Left ventricle myocardium inferior (tissue), 1 donor: Measurements from ENCODE around the gene OOSP1. TPM values are rescaled to one million over a fixed set of nuclear protein-coding genes. Genes with fewer than 3 reads are reported as not detected.

Experiments used
- DNase-seq: peaks from one replicate; pipeline ENCODE4 v3.0.0-alpha.2; 2020
- H3K27ac ChIP-seq: fragments of 200-600 bp; replicated peaks from 2 replicates; pipeline ENCODE4 v1.8.0; 2021
- H3K27me3 ChIP-seq: fragments of 200-600 bp; 2 replicates; pipeline ENCODE4 v1.8.0; 2021; ENCODE audit warnings: low read depth
- H3K36me3 ChIP-seq: fragments of 200-600 bp; 2 replicates; pipeline ENCODE4 v1.8.0; 2021
- H3K4me1 ChIP-seq: fragments of 200-600 bp; 2 replicates; pipeline ENCODE4 v1.8.0; 2021
- H3K4me3 ChIP-seq: fragments of 200-600 bp; 2 replicates; pipeline ENCODE4 v1.8.0; 2021; ENCODE audit warnings: mild to moderate bottlenecking, moderate library complexity
- H3K9me3 ChIP-seq: fragments of 200-600 bp; replicated peaks from 2 replicates; pipeline ENCODE4 v1.8.0; 2021
- intact Hi-C: fragments of 100-400 bp; cut with micrococcal nuclease; formaldehyde crosslinking; loops from one replicate; pipeline ENCODE4 v1.11.0; 2022
- long read RNA-seq: library from polyadenylated mRNA; unstranded; transcript quantifications from one replicate; pipeline ENCODE4 v2.0.0, GENCODE V29; 2021
- total RNA-seq: library from RNA; stranded (reverse); fragmentation: NEBNext Ultra II Directional; extraction: Animal tissue kit (Norgen Biotek cat#: 25700); gene quantifications from one replicate; pipeline ENCODE4 v1.2.1, GENCODE V29; 2021
- TF ChIP-seq, protein P1 (sequence below): fragments of 200-600 bp; IDR thresholded peaks from 2 replicates; pipeline ENCODE4 v1.8.0; 2021; ENCODE audit warnings: antibody characterized with exemption, mild to moderate bottlenecking, borderline replicate concordance
- donor health status: DM: no; HTN: yes; CAD: no; lungs with severe emphysema.

The OOSP1 gene, protein sequence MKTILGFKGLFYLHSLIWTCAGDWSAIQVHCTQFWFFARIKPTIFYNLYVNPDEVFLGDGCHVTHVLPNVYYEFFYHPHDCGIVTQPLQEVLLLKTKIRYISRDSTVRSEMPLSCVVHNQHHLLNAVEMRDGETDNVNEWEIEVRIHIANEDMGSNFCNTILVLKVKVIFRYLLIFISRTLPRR
- not detected for total RNA-seq
- long read RNA-seq, result 0 reads

DNA sequence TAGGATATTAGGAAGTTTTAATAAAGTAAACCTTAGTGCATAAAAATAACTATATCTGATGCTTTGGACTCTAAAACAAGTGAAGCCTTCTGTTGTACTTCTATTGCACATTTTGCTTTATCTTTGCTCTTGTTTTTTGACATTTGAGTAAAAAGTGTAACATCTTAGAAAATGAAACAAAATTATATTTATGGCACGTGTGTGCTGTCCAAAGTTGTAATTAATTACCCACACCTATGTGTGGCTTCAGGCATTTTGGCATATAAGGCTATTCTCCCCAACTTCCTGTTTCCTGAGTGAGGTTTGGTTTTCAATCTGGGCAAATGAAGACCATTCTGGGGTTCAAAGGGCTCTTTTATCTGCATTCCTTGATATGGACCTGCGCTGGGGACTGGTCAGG, at the start of gene OOSP1:
Gene OOSP1 (plus strand): TSS at position 301 of the 400 bp plus-strand sequence. CDS start 23 bp downstream, at position 324.
- H3K27me3 ChIP-seq, result no peaks in the 10 kb centered on the region
- intact Hi-C loops, result no loop called here
- DNase-seq, result no peak
- H3K27ac ChIP-seq, result no peak within 1 kb of the TSS
- no peaks in the 10 kb centered on the region for H3K4me1 ChIP-seq
- no peak within 1 kb of the TSS for H3K4me3 ChIP-seq
- no peaks in the 10 kb centered on the region for H3K36me3 ChIP-seq
- TF ChIP-seq, protein P1, sequence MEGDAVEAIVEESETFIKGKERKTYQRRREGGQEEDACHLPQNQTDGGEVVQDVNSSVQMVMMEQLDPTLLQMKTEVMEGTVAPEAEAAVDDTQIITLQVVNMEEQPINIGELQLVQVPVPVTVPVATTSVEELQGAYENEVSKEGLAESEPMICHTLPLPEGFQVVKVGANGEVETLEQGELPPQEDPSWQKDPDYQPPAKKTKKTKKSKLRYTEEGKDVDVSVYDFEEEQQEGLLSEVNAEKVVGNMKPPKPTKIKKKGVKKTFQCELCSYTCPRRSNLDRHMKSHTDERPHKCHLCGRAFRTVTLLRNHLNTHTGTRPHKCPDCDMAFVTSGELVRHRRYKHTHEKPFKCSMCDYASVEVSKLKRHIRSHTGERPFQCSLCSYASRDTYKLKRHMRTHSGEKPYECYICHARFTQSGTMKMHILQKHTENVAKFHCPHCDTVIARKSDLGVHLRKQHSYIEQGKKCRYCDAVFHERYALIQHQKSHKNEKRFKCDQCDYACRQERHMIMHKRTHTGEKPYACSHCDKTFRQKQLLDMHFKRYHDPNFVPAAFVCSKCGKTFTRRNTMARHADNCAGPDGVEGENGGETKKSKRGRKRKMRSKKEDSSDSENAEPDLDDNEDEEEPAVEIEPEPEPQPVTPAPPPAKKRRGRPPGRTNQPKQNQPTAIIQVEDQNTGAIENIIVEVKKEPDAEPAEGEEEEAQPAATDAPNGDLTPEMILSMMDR, result no peak
- H3K9me3 ChIP-seq, result no peaks in the 10 kb centered on the region

DNA sequence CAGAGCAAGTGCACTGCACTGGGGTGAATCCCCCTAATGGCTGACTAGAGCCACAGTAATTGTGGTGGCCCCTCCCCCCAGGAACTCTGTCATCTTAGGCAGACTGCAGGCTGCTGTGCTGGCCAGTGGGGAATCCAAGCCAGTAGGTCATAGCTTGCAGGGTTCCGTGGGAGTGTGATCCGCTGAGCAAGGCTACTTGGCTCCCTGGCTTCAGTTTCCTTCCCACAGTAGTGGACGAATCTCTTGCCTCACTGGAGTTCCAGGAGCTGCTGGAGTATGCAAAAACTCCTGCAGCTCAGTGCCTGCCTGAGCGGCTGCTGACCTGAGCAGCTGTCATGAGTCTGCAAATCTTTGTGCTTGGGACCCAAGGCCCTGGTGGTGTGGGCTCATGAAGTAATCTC, 46.5 kb upstream of the OOSP1 start:
- H3K27me3 ChIP-seq, result no peaks in the 10 kb centered on the region
- intact Hi-C loops, result no loop called here
- TF ChIP-seq, protein P1, result no peak
- no peak for DNase-seq
- no peak overlapping the region for H3K27ac ChIP-seq
- H3K36me3 ChIP-seq, result no peaks in the 10 kb centered on the region
- no peaks in the 10 kb centered on the region for H3K4me1 ChIP-seq
- H3K4me3 ChIP-seq, result no peak overlapping the region
- peaks cover 52% of the 10 kb centered on the region for H3K9me3 ChIP-seq

DNA sequence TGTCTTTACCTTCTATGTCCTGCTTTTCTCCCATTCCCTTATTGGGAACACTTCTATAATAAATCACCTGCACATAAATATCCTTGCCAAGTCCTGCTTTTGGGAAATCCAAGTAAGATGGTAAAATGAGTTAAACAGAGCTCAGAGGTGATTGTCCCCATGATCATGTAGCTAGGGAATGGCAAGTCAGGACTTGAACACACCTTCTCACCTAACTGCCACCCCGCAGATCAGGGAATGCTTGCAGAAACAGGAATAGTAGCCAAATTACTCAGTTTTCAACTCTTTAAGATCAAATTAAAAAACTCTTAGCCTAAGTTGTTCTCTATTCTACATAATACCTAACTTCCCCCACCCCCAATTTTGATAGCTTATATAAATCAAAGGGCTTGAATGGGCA, 43.6 kb upstream of the OOSP1 start:
- Histone ChIP-seq H3K27me3 (no peaks in the 10 kb centered on the region), H3K27ac (no peak overlapping the region), H3K36me3 (no peaks in the 10 kb centered on the region), H3K4me3 (no peak overlapping the region), H3K4me1 (no peaks in the 10 kb centered on the region), H3K9me3 (peaks cover 24% of the 10 kb centered on the region)
- intact Hi-C loops, result no loop called here
- no peak for DNase-seq
- TF ChIP-seq, protein P1, result no peak

DNA sequence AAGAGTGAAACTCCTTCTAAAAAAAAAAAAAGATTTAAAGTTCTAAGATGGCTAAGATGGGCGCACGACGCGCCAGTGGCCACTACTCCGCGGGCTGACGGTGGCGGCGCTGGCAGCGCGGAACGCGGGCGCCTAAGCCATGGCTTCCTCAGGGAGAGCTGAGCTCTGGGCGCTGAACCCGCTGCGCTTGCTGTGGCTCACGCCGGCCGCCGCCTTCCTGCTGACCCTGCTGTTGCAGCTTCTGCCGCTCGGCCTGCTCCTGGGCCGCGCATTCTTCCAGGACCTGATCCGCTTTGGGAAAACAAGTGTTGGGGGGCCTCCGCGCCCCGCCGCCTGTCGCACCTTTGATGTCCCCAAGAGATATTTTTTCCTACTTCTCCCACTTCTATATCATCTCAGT, 40.2 kb upstream of the OOSP1 start:
- H3K36me3 ChIP-seq, result no peaks in the 10 kb centered on the region
- intact Hi-C loops, result no loop called here
- DNase-seq, result no peak
- H3K27ac ChIP-seq, result no peak overlapping the region
- H3K9me3 ChIP-seq, result no peaks in the 10 kb centered on the region
- H3K27me3 ChIP-seq, result no peaks in the 10 kb centered on the region
- H3K4me1 ChIP-seq, result peaks cover 19% of the 10 kb centered on the region
- TF ChIP-seq, protein P1, result no peak
- no peak overlapping the region for H3K4me3 ChIP-seq

DNA sequence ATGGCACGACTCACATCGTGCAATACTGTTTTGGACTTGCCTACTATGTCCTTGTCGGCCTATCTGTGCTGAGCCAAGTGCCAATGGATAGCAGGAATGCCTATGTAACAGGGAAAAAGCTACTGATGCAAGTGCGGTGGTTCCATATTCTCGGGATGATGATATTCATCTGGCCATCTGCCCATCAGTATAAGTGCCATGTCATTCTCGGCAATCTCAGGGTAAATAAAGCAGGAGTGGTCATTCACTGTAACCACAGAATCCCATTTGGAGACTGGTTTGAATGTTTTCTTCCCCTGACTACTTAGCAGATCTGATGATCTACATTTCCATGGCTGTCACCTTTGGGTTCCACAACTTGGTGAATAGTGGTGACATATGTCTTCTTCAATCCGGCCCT, 39.6 kb upstream of the OOSP1 start:
- Histone ChIP-seq H3K36me3 (no peaks in the 10 kb centered on the region), H3K4me3 (no peak overlapping the region), H3K27me3 (no peaks in the 10 kb centered on the region), H3K9me3 (no peaks in the 10 kb centered on the region), H3K27ac (no peak overlapping the region), H3K4me1 (peaks cover 19% of the 10 kb centered on the region)
- DNase-seq, result no peak
- intact Hi-C loops, result no loop called here
- TF ChIP-seq, protein P1, result no peak

DNA sequence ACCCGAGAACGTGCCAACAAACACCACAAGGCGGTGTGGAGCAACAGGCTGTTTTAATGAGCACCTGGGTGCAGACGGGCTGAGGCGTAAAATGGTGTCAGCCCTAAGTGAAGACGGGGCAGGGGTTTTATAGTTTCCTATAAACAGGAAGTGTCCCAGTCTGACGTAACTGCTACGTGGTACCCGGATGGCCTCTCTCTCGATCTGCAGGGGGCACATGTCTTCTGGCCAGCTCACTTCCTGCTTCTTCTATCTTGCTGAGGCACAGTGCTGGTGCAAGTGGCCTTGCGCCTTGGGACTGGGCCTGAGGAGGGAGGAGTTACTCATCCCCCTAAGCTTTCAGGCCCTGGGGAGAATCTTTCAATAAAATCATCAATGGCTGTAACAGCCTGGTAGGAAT, 38.7 kb upstream of the OOSP1 start:
- DNase-seq, result no peak
- Histone ChIP-seq H3K4me1 (peaks cover 19% of the 10 kb centered on the region), H3K4me3 (no peak overlapping the region), H3K36me3 (no peaks in the 10 kb centered on the region), H3K27ac (no peak overlapping the region), H3K27me3 (no peaks in the 10 kb centered on the region), H3K9me3 (no peaks in the 10 kb centered on the region)
- TF ChIP-seq, protein P1, result no peak
- intact Hi-C loops, result no loop called here
